Neural cell (in vitro differentiated cells): ENCODE data around the gene ANKS1B. TPM values are rescaled to one million over a fixed set of nuclear protein-coding genes. Genes with fewer than 3 reads are reported as not detected.

Source experiments
- H2AFZ ChIP-seq: fragments of 200-600, 300-800 bp; sonication (generic), shearing (Covaris generic); 2 replicates; pipeline ENCODE4 v1.6.0; 2014; ENCODE audit warnings: low read depth, mild to moderate bottlenecking, antibody characterized with exemption, low read length, moderate library complexity
- H3F3A ChIP-seq: fragments of 200-600 bp; shearing (Covaris generic); 2 replicates; pipeline ENCODE4 v1.6.1; 2016; ENCODE audit warnings: mild to moderate bottlenecking, moderate library complexity, mixed read lengths, antibody characterized with exemption, low read length; ENCODE audit not compliant: insufficient read depth, poor library complexity, severe bottlenecking
- H3K27ac ChIP-seq: fragments of 200-600, 300-800 bp; sonication (generic), shearing (Covaris generic); 2 replicates; pipeline ENCODE4 v1.5.1; 2014; ENCODE audit warnings: mild to moderate bottlenecking, low read length, moderate library complexity
- H3K27me3 ChIP-seq: fragments of 300-800, 200-600 bp; sonication (generic), shearing (Covaris generic); 2 replicates; pipeline ENCODE4 v1.6.0; 2014; ENCODE audit warnings: mild to moderate bottlenecking, low read depth, low read length, moderate library complexity; ENCODE audit not compliant: insufficient read depth
- H3K36me3 ChIP-seq: fragments of 300-800, 200-600 bp; sonication (generic), shearing (Covaris generic); 2 replicates; pipeline ENCODE4 v1.5.1; 2014; ENCODE audit warnings: mild to moderate bottlenecking, antibody characterized with exemption, low read length, moderate library complexity; ENCODE audit not compliant: insufficient read depth
- H3K4me2 ChIP-seq: fragments of 300-800, 200-600 bp; sonication (generic), shearing (Covaris generic); 2 replicates; pipeline ENCODE4 v1.6.0; 2014; ENCODE audit warnings: mild to moderate bottlenecking, low read length
- H3K4me3 ChIP-seq: fragments of 300-800, 200-600 bp; sonication (generic), shearing (Covaris generic); 2 replicates; pipeline ENCODE4 v1.5.1; 2014; ENCODE audit warnings: mild to moderate bottlenecking, low read length, moderate library complexity
- H3K79me2 ChIP-seq: fragments of 200-600 bp; shearing (Covaris generic); replicated peaks from 2 replicates; pipeline ENCODE4 v1.6.0; 2014; ENCODE audit warnings: mild to moderate bottlenecking, low read length, moderate library complexity; ENCODE audit not compliant: insufficient read depth
- H3K9ac ChIP-seq: fragments of 300-800, 200-600 bp; sonication (generic), shearing (Covaris generic); 2 replicates; pipeline ENCODE4 v1.6.1; 2016; ENCODE audit warnings: mild to moderate bottlenecking, low read length, mixed read lengths
- H3K9me2 ChIP-seq: fragments of 200-600 bp; shearing (Covaris generic); 2 replicates; pipeline ENCODE4 v1.6.1; 2016; ENCODE audit warnings: mild to moderate bottlenecking, low read length, mixed read lengths; ENCODE audit not compliant: insufficient read depth
- H3K9me3 ChIP-seq: fragments of 200-600, 300-800 bp; sonication (generic), shearing (Covaris generic); 2 replicates; pipeline ENCODE4 v1.6.1; 2016; ENCODE audit warnings: mild to moderate bottlenecking, mixed run types, low read length, moderate library complexity, mixed read lengths
- H4K20me1 ChIP-seq: fragments of 200-600 bp; shearing (Covaris generic); 2 replicates; pipeline ENCODE4 v1.6.1; 2016; ENCODE audit warnings: mild to moderate bottlenecking, mixed run types; ENCODE audit not compliant: insufficient read depth
- EP300 ChIP-seq: fragments of 450-650 bp; conservative IDR thresholded peaks from 2 replicates; pipeline ENCODE4 v1.6.1; 2014; ENCODE audit warnings: antibody characterized with exemption, mild to moderate bottlenecking, moderate library complexity; ENCODE audit not compliant: poor library complexity, severe bottlenecking
- EZH2 ChIP-seq: fragments of 200-600, 300-800 bp; shearing (Covaris generic), sonication (generic); IDR thresholded peaks from 2 replicates; pipeline ENCODE4 v1.6.1; 2014; ENCODE audit warnings: antibody characterized with exemption, low read length, borderline replicate concordance, mild to moderate bottlenecking; ENCODE audit not compliant: insufficient read depth, poor library complexity, severe bottlenecking
- MXI1 ChIP-seq: fragments of 450-650 bp; conservative IDR thresholded peaks from 2 replicates; pipeline ENCODE4 v1.6.1; 2014; ENCODE audit warnings: antibody characterized with exemption, mild to moderate bottlenecking; ENCODE audit not compliant: poor library complexity, severe bottlenecking
- POLR2AphosphoS5 ChIP-seq: IDR thresholded peaks from 2 replicates; pipeline ENCODE4 v1.6.1; 2012
- RAD21 ChIP-seq: fragments of 450-650 bp; conservative IDR thresholded peaks from 2 replicates; pipeline ENCODE4 v1.6.1; 2014; ENCODE audit warnings: antibody characterized with exemption, mild to moderate bottlenecking, moderate library complexity
- SMC3 ChIP-seq: fragments of 450-650 bp; conservative IDR thresholded peaks from 2 replicates; pipeline ENCODE4 v1.6.1; 2014; ENCODE audit warnings: antibody characterized with exemption, mild to moderate bottlenecking, moderate library complexity; ENCODE audit not compliant: poor library complexity
- TAF1 ChIP-seq: IDR thresholded peaks from 2 replicates; pipeline ENCODE4 v1.6.1; 2012; ENCODE audit warnings: low read depth
- polyA plus RNA-seq: library from polyadenylated mRNA; depleted of rRNA; stranded (reverse); fragments of >200 nt; gene quantifications from 2 replicates; pipeline ENCODE4 v1.2.3, GENCODE V29; 2014
- TF ChIP-seq, protein P1 (sequence below): IDR thresholded peaks from 2 replicates; pipeline ENCODE4 v1.6.1; 2012; ENCODE audit warnings: borderline replicate concordance
- TF ChIP-seq, protein P2 (sequence below): fragments of 450-650 bp; IDR thresholded peaks from 2 replicates; pipeline ENCODE4 v1.5.1; 2014; ENCODE audit warnings: antibody characterized with exemption, mild to moderate bottlenecking, moderate library complexity; ENCODE audit not compliant: poor library complexity, severe bottlenecking

Gene ANKS1B
- polyA plus RNA-seq, 1 donor from 2014 or later: 65.6 TPM

DNA sequence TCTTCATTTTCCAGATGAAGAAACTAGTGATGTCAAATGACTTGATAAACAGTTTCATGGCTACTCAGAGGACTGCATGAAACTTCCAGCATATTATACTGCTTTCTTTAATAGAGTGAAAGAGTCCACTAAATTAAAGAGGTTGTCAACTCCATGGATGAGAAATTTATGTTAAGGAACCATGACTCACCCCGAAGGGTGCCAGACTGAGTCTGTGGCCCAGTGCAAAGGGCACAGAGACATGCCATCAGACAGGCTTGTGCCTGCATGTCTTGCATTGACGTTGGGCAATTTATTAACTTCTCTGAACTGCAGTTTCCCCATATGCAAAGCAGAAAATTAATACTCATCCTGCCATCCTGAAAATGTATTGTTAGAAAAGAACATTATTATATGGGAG, 957.3 kb downstream of the ANKS1B start:
- Histone ChIP-seq H3K27me3 (no peaks in the 10 kb centered on the region), H3K9me3 (no peaks in the 10 kb centered on the region), H3K27ac (no peak overlapping the region), H4K20me1 (no peaks in the 10 kb centered on the region), H3K4me3 (no peak overlapping the region), H3K9ac (no peak overlapping the region), H3K79me2 (no peaks in the 10 kb centered on the region), H3K4me2 (no peak overlapping the region), H2AFZ (no peak overlapping the region), H3K36me3 (no peaks in the 10 kb centered on the region), H3F3A (no peaks in the 10 kb centered on the region), H3K9me2 (no peaks in the 10 kb centered on the region)
- TF ChIP-seq SMC3 (no peak), EP300 (no peak), RAD21 (no peak), POLR2AphosphoS5 (no peak), MXI1 (no peak), EZH2 (no peak), TAF1 (no peak)
- TF ChIP-seq, protein P1, sequence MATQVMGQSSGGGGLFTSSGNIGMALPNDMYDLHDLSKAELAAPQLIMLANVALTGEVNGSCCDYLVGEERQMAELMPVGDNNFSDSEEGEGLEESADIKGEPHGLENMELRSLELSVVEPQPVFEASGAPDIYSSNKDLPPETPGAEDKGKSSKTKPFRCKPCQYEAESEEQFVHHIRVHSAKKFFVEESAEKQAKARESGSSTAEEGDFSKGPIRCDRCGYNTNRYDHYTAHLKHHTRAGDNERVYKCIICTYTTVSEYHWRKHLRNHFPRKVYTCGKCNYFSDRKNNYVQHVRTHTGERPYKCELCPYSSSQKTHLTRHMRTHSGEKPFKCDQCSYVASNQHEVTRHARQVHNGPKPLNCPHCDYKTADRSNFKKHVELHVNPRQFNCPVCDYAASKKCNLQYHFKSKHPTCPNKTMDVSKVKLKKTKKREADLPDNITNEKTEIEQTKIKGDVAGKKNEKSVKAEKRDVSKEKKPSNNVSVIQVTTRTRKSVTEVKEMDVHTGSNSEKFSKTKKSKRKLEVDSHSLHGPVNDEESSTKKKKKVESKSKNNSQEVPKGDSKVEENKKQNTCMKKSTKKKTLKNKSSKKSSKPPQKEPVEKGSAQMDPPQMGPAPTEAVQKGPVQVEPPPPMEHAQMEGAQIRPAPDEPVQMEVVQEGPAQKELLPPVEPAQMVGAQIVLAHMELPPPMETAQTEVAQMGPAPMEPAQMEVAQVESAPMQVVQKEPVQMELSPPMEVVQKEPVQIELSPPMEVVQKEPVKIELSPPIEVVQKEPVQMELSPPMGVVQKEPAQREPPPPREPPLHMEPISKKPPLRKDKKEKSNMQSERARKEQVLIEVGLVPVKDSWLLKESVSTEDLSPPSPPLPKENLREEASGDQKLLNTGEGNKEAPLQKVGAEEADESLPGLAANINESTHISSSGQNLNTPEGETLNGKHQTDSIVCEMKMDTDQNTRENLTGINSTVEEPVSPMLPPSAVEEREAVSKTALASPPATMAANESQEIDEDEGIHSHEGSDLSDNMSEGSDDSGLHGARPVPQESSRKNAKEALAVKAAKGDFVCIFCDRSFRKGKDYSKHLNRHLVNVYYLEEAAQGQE: no peak
- TF ChIP-seq, protein P2, sequence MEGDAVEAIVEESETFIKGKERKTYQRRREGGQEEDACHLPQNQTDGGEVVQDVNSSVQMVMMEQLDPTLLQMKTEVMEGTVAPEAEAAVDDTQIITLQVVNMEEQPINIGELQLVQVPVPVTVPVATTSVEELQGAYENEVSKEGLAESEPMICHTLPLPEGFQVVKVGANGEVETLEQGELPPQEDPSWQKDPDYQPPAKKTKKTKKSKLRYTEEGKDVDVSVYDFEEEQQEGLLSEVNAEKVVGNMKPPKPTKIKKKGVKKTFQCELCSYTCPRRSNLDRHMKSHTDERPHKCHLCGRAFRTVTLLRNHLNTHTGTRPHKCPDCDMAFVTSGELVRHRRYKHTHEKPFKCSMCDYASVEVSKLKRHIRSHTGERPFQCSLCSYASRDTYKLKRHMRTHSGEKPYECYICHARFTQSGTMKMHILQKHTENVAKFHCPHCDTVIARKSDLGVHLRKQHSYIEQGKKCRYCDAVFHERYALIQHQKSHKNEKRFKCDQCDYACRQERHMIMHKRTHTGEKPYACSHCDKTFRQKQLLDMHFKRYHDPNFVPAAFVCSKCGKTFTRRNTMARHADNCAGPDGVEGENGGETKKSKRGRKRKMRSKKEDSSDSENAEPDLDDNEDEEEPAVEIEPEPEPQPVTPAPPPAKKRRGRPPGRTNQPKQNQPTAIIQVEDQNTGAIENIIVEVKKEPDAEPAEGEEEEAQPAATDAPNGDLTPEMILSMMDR: no peak

DNA sequence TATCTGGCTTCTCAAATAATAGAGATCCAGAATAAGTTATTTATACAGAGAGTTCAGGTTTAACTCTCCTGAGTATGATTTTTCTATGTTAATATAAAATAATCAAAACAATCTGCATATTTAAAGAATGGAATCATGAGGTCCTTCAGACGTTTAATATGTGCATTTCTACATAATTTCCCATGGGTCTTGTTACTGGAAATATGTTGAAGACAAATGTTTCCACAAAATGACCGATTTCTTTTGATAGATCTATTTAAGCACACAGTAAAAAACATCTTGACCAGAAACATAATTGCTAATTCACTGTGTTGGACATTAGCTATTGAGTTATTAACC, 957.7 kb downstream of the ANKS1B start:
- Histone ChIP-seq H3K4me3 (no peak overlapping the region), H3K9ac (no peak overlapping the region), H4K20me1 (no peaks in the 10 kb centered on the region), H2AFZ (no peak overlapping the region), H3K27ac (no peak overlapping the region), H3F3A (no peaks in the 10 kb centered on the region), H3K36me3 (no peaks in the 10 kb centered on the region), H3K79me2 (no peaks in the 10 kb centered on the region), H3K9me3 (no peaks in the 10 kb centered on the region), H3K27me3 (no peaks in the 10 kb centered on the region), H3K9me2 (no peaks in the 10 kb centered on the region), H3K4me2 (no peak overlapping the region)
- TF ChIP-seq EZH2 (no peak), POLR2AphosphoS5 (no peak), SMC3 (no peak), MXI1 (no peak), RAD21 (no peak)
- TF ChIP-seq, protein P2: no peak
- TF ChIP-seq, protein P1: no peak
